Keratinocyte (primary cell): ENCODE data around the gene GSTA1. TPM values are rescaled to one million over a fixed set of nuclear protein-coding genes. Genes with fewer than 3 reads are reported as not detected.
"Not testable (repeated sequence)": the region's sequence is repeated elsewhere in the genome, so short reads cannot be mapped to it uniquely, and the experiment has no call there.

ENCODE experiments used
- DNase-seq: peaks from one replicate; pipeline ENCODE4 v3.0.0-alpha.2; 2011; ENCODE audit warnings: low read depth, missing footprints, low spot score
- FAIRE-seq: peaks from 2 replicates; lab custom pipeline; 2011; peaks lifted over from hg19 to GRCh38; lab: Jason Lieb, UNC
- H2AFZ ChIP-seq: 2 replicates; pipeline ENCODE4 v1.6.0; 2012; ENCODE audit warnings: low read length, control low read depth, inconsistent platforms; ENCODE audit not compliant: control insufficient read depth
- H3K27ac ChIP-seq: 2 replicates; pipeline ENCODE4 v1.5.1; 2011; ENCODE audit warnings: low read length; ENCODE audit not compliant: control insufficient read depth, insufficient read depth
- H3K27me3 ChIP-seq: 3 replicates; pipeline ENCODE4 v1.6.0; 2011; ENCODE audit warnings: low read length; ENCODE audit not compliant: control insufficient read depth, insufficient read depth; ENCODE audit errors: extremely low read depth
- H3K36me3 ChIP-seq, 2 experiments: 2 replicates in 1 of 2; 3 replicates in 1 of 2; pipeline ENCODE4 v1.5.1; 2011; ENCODE audit warnings: low read length in 2 of 2, mild to moderate bottlenecking in 1 of 2; ENCODE audit not compliant: control insufficient read depth in 2 of 2, insufficient read depth in 2 of 2; ENCODE audit errors: extremely low read depth in 1 of 2
- H3K4me1 ChIP-seq: 3 replicates; pipeline ENCODE4 v1.5.1; 2011; ENCODE audit warnings: low read length; ENCODE audit not compliant: control insufficient read depth, insufficient read depth; ENCODE audit errors: extremely low read depth
- H3K4me2 ChIP-seq: 3 replicates; pipeline ENCODE4 v1.6.0; 2011; ENCODE audit warnings: low read depth, low read length; ENCODE audit not compliant: control insufficient read depth, insufficient read depth; ENCODE audit errors: extremely low read depth
- H3K4me3 ChIP-seq, 3 experiments: fragments of 200-600 bp in 1 of 3; sonication (generic) in 1 of 3; 2 replicates in 2 of 3; 3 replicates in 1 of 3; pipeline ENCODE4 v1.5.1; 2011 to 2016; ENCODE audit warnings: low read length in 3 of 3, mild to moderate bottlenecking in 3 of 3, control low read depth in 2 of 3, inconsistent platforms in 1 of 3, low read depth in 1 of 3, mixed read lengths in 1 of 3, mixed run types in 1 of 3, moderate library complexity in 1 of 3; ENCODE audit not compliant: control insufficient read depth in 2 of 3, insufficient read depth in 2 of 3; ENCODE audit errors: extremely low read depth in 1 of 3
- H3K79me2 ChIP-seq: 2 replicates; pipeline ENCODE4 v1.6.0; 2012; ENCODE audit warnings: low read length; ENCODE audit not compliant: control insufficient read depth, insufficient read depth
- H3K9ac ChIP-seq: 3 replicates; pipeline ENCODE4 v1.6.0; 2011; ENCODE audit warnings: low read length; ENCODE audit not compliant: control insufficient read depth, insufficient read depth; ENCODE audit errors: extremely low read depth
- H3K9me1 ChIP-seq: 3 replicates; pipeline ENCODE4 v1.6.0; 2011; ENCODE audit warnings: low read length; ENCODE audit not compliant: control insufficient read depth, insufficient read depth; ENCODE audit errors: extremely low read depth
- H3K9me3 ChIP-seq: 2 replicates; pipeline ENCODE4 v1.5.1; 2012; ENCODE audit warnings: low read depth, low read length; ENCODE audit not compliant: control insufficient read depth
- H4K20me1 ChIP-seq: 3 replicates; pipeline ENCODE4 v1.6.0; 2011; ENCODE audit warnings: low read length; ENCODE audit not compliant: control insufficient read depth, insufficient read depth; ENCODE audit errors: extremely low read depth
- EZH2 ChIP-seq: IDR thresholded peaks from one replicate; pipeline ENCODE4 v1.6.1; 2012; ENCODE audit warnings: inconsistent platforms, mild to moderate bottlenecking, low read length, moderate library complexity
- dilution Hi-C: fragments of 300-500 bp; cut with MboI; formaldehyde crosslinking; loops from one replicate; pipeline ENCODE4 v1.7.0; 2020; ENCODE audit warnings: low sequenced_read_pairs; ENCODE audit not compliant: extremely low pct_ligation_motif_present
- polyA plus RNA-seq, 5 experiments: library from polyadenylated mRNA; depleted of rRNA in 3 of 5; stranded (reverse) in 3 of 5; stranded (forward) in 1 of 5; unstranded in 1 of 5; fragments of >200 nt; gene quantifications; 1 replicate in 1 of 5; 2 replicates in 3 of 5; 3 replicates in 1 of 5; pipeline versions ENCODE4 v1.2.1 to v1.2.3, GENCODE V29; 2011 to 2012; ENCODE audit warnings: missing spikeins in 2 of 5, low read depth in 1 of 5, low replicate concordance in 1 of 5
- TF ChIP-seq, protein P1 (sequence below), 3 experiments: IDR thresholded peaks in 1 of 3; conservative IDR thresholded peaks in 1 of 3; optimal IDR thresholded peaks in 1 of 3; 2 replicates in 2 of 3; 3 replicates in 1 of 3; pipeline versions ENCODE3 to v1.5.1; 2011; ENCODE audit warnings: low read length in 3 of 3, mild to moderate bottlenecking in 3 of 3, moderate library complexity in 2 of 3, control low read depth in 1 of 3, inconsistent platforms in 1 of 3; ENCODE audit not compliant: insufficient read depth in 2 of 3; ENCODE audit errors: extremely low read depth in 1 of 3

GSTA1 gene
- polyA plus RNA-seq, 1 donor (not counting 4 experiments of a cell fraction or from before 2014, with no cell fraction given): not detected

DNA sequence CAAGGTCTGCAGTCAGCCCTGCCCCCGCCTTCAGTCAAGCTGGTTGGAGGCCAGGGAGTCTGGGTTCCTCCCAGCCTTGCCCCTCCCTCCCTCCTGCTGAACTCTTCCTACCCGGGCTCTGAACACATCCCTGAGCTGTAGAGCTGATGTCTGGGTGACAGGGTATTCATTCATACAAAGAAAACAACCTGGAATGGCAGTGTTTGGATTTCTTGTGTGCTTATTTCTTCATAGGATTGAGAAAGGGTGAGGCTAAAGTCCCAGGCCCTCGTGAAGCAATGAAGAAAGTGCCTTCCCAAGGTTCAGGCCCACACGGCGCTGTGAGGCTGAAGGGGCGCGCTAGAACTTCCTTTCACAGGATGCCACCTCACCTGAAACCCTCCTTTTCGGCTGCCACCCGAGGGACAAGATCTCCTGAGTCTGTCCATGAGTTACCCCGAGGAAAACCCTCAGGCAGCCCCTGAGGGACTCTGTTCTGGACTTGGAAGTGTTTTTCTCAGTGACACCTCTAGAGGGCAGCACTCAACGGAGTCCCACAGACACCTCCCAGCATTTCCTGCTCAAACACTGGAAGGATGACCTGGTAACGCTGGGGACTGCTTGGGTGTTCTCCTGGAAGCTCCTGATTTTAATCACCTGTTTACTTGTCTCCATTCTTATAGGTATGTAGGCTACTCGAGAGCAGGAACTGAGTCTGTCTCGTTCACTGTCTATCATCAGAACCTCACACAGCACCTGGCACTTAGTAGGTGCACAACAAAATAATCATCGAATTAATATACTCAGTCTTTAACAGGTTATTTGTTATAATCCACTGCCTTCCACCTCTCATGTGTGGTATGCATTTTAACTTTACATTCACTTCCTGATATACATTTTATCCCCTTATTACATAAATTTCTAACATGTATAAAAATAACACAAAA lies 11.8 kb upstream of the GSTA1 start:
- Histone ChIP-seq H3K9me1 (no peaks in the 10 kb centered on the region), H3K9ac (no peak overlapping the region), H4K20me1 (no peaks in the 10 kb centered on the region), H2AFZ (no peak overlapping the region), H3K4me1 (no peaks in the 10 kb centered on the region), H3K27me3 (no peaks in the 10 kb centered on the region), H3K9me3 (no peaks in the 10 kb centered on the region), H3K36me3 (no peaks in the 10 kb centered on the region), H3K79me2 (no peaks in the 10 kb centered on the region), H3K4me3 (no peak overlapping the region), H3K27ac (no peak overlapping the region), H3K4me2 (no peak overlapping the region)
- dilution Hi-C loops: no loop called here
- no peak for DNase-seq
- peak; percentile 57 for FAIRE-seq
- no peak for TF ChIP-seq EZH2
- TF ChIP-seq, protein P1, sequence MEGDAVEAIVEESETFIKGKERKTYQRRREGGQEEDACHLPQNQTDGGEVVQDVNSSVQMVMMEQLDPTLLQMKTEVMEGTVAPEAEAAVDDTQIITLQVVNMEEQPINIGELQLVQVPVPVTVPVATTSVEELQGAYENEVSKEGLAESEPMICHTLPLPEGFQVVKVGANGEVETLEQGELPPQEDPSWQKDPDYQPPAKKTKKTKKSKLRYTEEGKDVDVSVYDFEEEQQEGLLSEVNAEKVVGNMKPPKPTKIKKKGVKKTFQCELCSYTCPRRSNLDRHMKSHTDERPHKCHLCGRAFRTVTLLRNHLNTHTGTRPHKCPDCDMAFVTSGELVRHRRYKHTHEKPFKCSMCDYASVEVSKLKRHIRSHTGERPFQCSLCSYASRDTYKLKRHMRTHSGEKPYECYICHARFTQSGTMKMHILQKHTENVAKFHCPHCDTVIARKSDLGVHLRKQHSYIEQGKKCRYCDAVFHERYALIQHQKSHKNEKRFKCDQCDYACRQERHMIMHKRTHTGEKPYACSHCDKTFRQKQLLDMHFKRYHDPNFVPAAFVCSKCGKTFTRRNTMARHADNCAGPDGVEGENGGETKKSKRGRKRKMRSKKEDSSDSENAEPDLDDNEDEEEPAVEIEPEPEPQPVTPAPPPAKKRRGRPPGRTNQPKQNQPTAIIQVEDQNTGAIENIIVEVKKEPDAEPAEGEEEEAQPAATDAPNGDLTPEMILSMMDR (optimal IDR thresholded peaks at IDR 0.05 in 1 of 3, IDR thresholded peaks at IDR 0.05 in 1 of 3, conservative IDR thresholded peaks at IDR 0.05 in 1 of 3; ENCODE audit: extremely low read depth in 1 of 3, insufficient read depth in 2 of 3, low read length in 3 of 3): peak; percentile 57 to 62 (median 60)

DNA sequence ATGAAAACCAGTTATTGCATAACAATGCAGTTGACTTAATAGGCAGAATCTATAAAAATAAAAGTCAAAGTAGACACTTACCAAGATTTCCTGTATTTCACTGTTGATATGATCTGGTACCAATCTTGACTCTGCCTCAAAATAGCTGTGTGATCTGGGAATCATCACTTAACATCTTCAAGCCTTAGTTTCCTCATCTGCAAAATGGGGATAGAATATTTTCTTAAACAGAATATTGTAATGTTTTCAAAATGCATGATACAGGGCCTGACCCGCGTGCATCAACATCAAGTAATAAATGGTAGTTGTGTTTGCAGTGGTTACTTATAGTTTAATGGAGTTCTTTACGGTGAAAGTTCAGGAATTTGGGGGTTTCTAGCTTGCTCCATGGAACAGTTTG lies 10.9 kb upstream of the GSTA1 start:
- H3K4me1 ChIP-seq, H3K9me1 ChIP-seq, DNase-seq, H4K20me1 ChIP-seq, H3K36me3 ChIP-seq, H3K4me2 ChIP-seq, H3K9me3 ChIP-seq, dilution Hi-C loops, H3K79me2 ChIP-seq, H2AFZ ChIP-seq, H3K27ac ChIP-seq, H3K27me3 ChIP-seq, FAIRE-seq, H3K4me3 ChIP-seq, H3K9ac ChIP-seq: not testable (repeated sequence)

DNA sequence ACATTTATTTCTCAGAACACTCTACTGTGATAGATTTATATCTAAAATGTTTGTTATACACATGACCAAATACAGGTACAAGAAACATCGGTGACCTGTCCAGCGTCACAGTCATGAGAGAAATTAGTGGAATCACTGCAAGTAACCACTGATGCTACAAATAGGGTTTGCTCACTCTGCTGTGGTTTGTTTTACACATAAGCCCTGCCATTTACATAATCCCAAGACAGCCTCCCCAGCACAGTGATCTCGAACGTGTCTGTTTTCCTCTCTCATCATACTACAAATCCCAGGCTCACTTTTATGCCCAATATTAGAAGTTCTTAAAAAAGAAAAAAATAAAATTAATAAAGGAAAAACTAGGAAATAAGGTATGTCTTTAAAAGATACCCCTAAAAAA lies 6.2 kb upstream of the GSTA1 start:
- H3K27ac ChIP-seq, H3K4me2 ChIP-seq, DNase-seq, H3K27me3 ChIP-seq, H4K20me1 ChIP-seq, H3K36me3 ChIP-seq, dilution Hi-C loops, H3K9ac ChIP-seq, H3K4me1 ChIP-seq, H3K9me3 ChIP-seq, H3K4me3 ChIP-seq, H3K79me2 ChIP-seq, H3K9me1 ChIP-seq, H2AFZ ChIP-seq, FAIRE-seq: not testable (repeated sequence)
